Measurements from ENCODE around the gene PIKFYVE. TPM values are rescaled to one million over a fixed set of nuclear protein-coding genes. Genes with fewer than 3 reads are reported as not detected.

PIKFYVE gene
- polyA plus RNA-seq, 1 donor (not counting 4 experiments of a cell fraction or from before 2014, with no cell fraction given) = 18.4 TPM

GRCh38 chr2:208320686-208321085 lies 54.6 kb downstream of the PIKFYVE start:
- Histone ChIP-seq H3K4me3 (ENCODE audit: control insufficient read depth in 2 of 3, extremely low read depth in 1 of 3, insufficient read depth in 2 of 3, low read depth in 1 of 3, low read length in 3 of 3) (no peak overlapping the region), H4K20me1 (ENCODE audit: control insufficient read depth, extremely low read depth, insufficient read depth, low read length) (no peaks in the 10 kb centered on the region), H3K4me2 (ENCODE audit: control insufficient read depth, extremely low read depth, insufficient read depth, low read depth, low read length) (no peak overlapping the region), H3K27me3 (ENCODE audit: control insufficient read depth, extremely low read depth, insufficient read depth, low read length) (no peaks in the 10 kb centered on the region), H3K4me1 (ENCODE audit: control insufficient read depth, extremely low read depth, insufficient read depth, low read length) (no peaks in the 10 kb centered on the region), H3K9me3 (ENCODE audit: control insufficient read depth, low read depth, low read length) (no peaks in the 10 kb centered on the region), H3K79me2 (ENCODE audit: control insufficient read depth, insufficient read depth, low read length) (no peaks in the 10 kb centered on the region), H3K9ac (ENCODE audit: control insufficient read depth, extremely low read depth, insufficient read depth, low read length) (no peak overlapping the region), H2AFZ (ENCODE audit: control insufficient read depth, low read length) (no peak overlapping the region), H3K9me1 (ENCODE audit: control insufficient read depth, extremely low read depth, insufficient read depth, low read length) (no peaks in the 10 kb centered on the region), H3K36me3 (ENCODE audit: control insufficient read depth in 2 of 2, extremely low read depth in 1 of 2, insufficient read depth in 2 of 2, low read length in 2 of 2) (peaks cover 4 to 16% of the 10 kb centered on the region in 2 experiments), H3K27ac (ENCODE audit: control insufficient read depth, insufficient read depth, low read length) (no peak overlapping the region)
- TF ChIP-seq EZH2 (IDR thresholded peaks at IDR 0.05; ENCODE audit: low read length) (no peak), CTCF (optimal IDR thresholded peaks at IDR 0.05 in 1 of 3, IDR thresholded peaks at IDR 0.05 in 1 of 3, conservative IDR thresholded peaks at IDR 0.05 in 1 of 3; ENCODE audit: extremely low read depth in 1 of 3, insufficient read depth in 2 of 3, low read length in 3 of 3) (no peak)
- dilution Hi-C loops (cut with MboI; ENCODE audit: extremely low pct_ligation_motif_present, low sequenced_read_pairs) = no loop called here
- FAIRE-seq (no peak), DNase-seq (ENCODE audit: low read depth, low spot score) (no peak)

DNA sequence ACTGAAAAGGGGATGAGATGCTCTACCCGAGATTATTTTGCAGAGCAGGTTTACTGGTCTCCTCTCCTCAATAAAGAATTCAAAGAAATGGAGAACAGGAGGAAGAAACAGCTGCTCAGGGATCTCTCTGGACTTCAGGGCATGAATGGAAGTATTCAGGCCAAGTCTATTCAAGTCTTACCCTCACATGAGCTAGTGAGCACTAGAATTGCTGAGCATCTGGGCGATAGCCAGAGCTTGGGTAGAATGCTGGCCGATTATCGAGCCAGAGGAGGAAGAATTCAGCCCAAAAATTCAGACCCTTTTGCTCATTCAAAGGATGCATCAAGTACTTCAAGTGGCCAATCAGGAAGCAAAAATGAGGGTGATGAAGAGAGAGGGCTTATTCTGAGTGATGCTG lies 60.0 kb downstream of the PIKFYVE start:
- Histone ChIP-seq H2AFZ (ENCODE audit: control insufficient read depth, low read length) (no peak overlapping the region), H3K9ac (ENCODE audit: control insufficient read depth, extremely low read depth, insufficient read depth, low read length) (no peak overlapping the region), H3K79me2 (ENCODE audit: control insufficient read depth, insufficient read depth, low read length) (no peaks in the 10 kb centered on the region), H3K36me3 (ENCODE audit: control insufficient read depth in 2 of 2, extremely low read depth in 1 of 2, insufficient read depth in 2 of 2, low read length in 2 of 2) (peaks cover 8 to 16% of the 10 kb centered on the region in 2 experiments), H3K4me3 (ENCODE audit: control insufficient read depth in 2 of 3, extremely low read depth in 1 of 3, insufficient read depth in 2 of 3, low read depth in 1 of 3, low read length in 3 of 3) (no peak overlapping the region), H3K9me1 (ENCODE audit: control insufficient read depth, extremely low read depth, insufficient read depth, low read length) (no peaks in the 10 kb centered on the region), H3K4me2 (ENCODE audit: control insufficient read depth, extremely low read depth, insufficient read depth, low read depth, low read length) (no peak overlapping the region), H3K27ac (ENCODE audit: control insufficient read depth, insufficient read depth, low read length) (no peak overlapping the region), H3K9me3 (ENCODE audit: control insufficient read depth, low read depth, low read length) (no peaks in the 10 kb centered on the region), H3K27me3 (ENCODE audit: control insufficient read depth, extremely low read depth, insufficient read depth, low read length) (no peaks in the 10 kb centered on the region), H3K4me1 (ENCODE audit: control insufficient read depth, extremely low read depth, insufficient read depth, low read length) (peaks cover 7% of the 10 kb centered on the region), H4K20me1 (ENCODE audit: control insufficient read depth, extremely low read depth, insufficient read depth, low read length) (no peaks in the 10 kb centered on the region)
- no peak for TF ChIP-seq EZH2 (IDR thresholded peaks at IDR 0.05; ENCODE audit: low read length)
- TF ChIP-seq CTCF (optimal IDR thresholded peaks at IDR 0.05 in 1 of 3, IDR thresholded peaks at IDR 0.05 in 1 of 3, conservative IDR thresholded peaks at IDR 0.05 in 1 of 3; ENCODE audit: extremely low read depth in 1 of 3, insufficient read depth in 2 of 3, low read length in 3 of 3) = no peak
- dilution Hi-C loops (cut with MboI; ENCODE audit: extremely low pct_ligation_motif_present, low sequenced_read_pairs) = no loop called here
- FAIRE-seq (no peak), DNase-seq (ENCODE audit: low read depth, low spot score) (no peak)
